ENCODE data around the gene SRP68. TPM values are rescaled to one million over a fixed set of nuclear protein-coding genes. Genes with fewer than 3 reads are reported as not detected.

SRP68 gene
- total and polyA plus RNA-seq, 2 donors (not counting 1 experiment from before 2014, with no cell fraction given), result 29.6 to 82.3 TPM

DNA sequence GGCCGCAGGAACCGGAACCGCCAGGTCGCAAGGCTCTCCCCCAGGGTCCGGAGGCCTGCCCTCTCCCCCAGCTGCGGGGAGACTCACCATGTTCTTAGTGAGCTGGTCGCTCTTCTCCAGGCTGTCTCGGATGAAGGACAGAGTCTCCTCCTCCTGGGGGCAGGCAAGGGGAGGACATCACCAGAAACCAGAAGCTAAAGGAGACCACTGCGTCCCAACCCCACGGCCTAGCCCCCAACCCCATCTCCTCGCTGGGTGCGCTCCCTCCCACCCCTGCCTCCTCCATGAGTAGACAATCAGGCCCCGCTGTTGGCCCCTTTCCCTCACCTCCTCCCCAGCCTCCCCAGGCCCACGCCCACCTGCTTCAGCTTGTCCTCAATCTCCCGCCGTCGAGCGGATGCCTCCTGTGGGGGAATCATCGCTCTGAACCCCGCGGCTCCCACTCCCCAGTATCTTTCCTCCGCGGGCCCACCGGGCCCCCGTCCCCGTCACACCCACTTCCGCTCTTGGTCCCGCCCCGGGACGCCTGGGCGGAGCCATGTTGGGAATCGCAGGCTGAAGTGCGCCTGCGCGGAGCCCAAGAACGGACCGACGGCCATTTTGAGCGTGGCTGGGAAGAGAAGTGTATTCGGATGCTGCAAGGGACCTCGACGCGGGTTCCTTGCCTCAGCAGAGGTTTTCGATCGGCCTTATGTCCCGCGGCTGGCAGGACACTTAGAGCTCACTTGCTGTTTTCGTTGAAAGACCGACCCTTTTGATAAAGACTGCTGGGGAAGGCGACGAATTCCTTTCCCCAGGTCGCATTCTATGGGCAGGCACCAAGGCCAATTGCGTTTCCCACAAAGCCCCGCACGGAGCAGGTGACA, 31.2 kb upstream of the SRP68 start, which contains the start of gene EXOC7:
Gene EXOC7 (minus strand): TSS at position 514 of the 866 bp plus-strand sequence. CDS start 95 bp downstream, at position 419.
- 5% methylated on average over 55 of the region's 55 CpGs for WGBS (ENCODE audit: insufficient coverage)
- POLR2A ChIA-PET, result interaction anchor here (1.0 to 1.1 kb wide), 2 partner anchors 29 to 587 kb away, joined by 3 to 4 read pairs; partner anchors contain the start of genes GALR2 and TSEN54
- H3K9ac ChIP-seq (ENCODE audit: low read length), result peak within 1 kb of the TSS; percentile 90

More for the DNA sequence above, 31.2 kb upstream of the SRP68 start, which contains the start of gene EXOC7:
- H3K4me1 Mint-ChIP-seq, result peaks cover 21% of the 10 kb centered on the region
- Histone ChIP-seq H3K4me2 (replicated peaks; ENCODE audit: low read depth, low read length, poor library complexity, severe bottlenecking) (peak within 1 kb of the TSS; percentile 80), H3K4me3 (ENCODE audit: control extremely low read depth in 1 of 5, extremely low read depth in 1 of 5, insufficient read depth in 1 of 5, low read depth in 2 of 5, low read length in 4 of 5) (peak within 1 kb of the TSS; percentile 68 to 93 (median 90)), H3K27ac (ENCODE audit: low read length in 2 of 2) (peak within 1 kb of the TSS; percentile 76 to 82), H3K4me1 (ENCODE audit: control insufficient read depth in 2 of 2, insufficient read depth in 2 of 2, low read length in 2 of 2) (peaks cover 11 to 22% of the 10 kb centered on the region in 2 donors), H2AFZ (ENCODE audit: insufficient read depth, low read depth, low read length, poor library complexity, severe bottlenecking) (peak within 1 kb of the TSS; percentile 97), H3K36me3 (replicated peaks in 1 of 2; ENCODE audit: control extremely low read depth in 1 of 2, control insufficient read depth in 1 of 2, extremely low read depth in 1 of 2, insufficient read depth in 2 of 2, low read length in 1 of 2) (peaks cover 0 to 27% of the 10 kb centered on the region in 2 experiments), H3K9me3 (ENCODE audit: control extremely low read depth in 1 of 3, control insufficient read depth in 2 of 3, insufficient read depth in 1 of 3, low read length in 2 of 3) (no peaks in the 10 kb centered on the region), H3K27me3 (replicated peaks in 1 of 4; ENCODE audit: control extremely low read depth in 1 of 4, control insufficient read depth in 3 of 4, insufficient read depth in 4 of 4, low read length in 3 of 4) (no peaks in the 10 kb centered on the region), H3K79me2 (ENCODE audit: control insufficient read depth, insufficient read depth, low read length) (peaks cover 17% of the 10 kb centered on the region), H4K20me1 (ENCODE audit: control insufficient read depth, insufficient read depth, low read length, poor library complexity, severe bottlenecking) (no peaks in the 10 kb centered on the region)
- CTCF ChIA-PET, result interaction anchor here (1.0 to 2.5 kb wide), 6 partner anchors 23 to 196 kb away, joined by 3 to 11 read pairs (median 5); no protein-coding TSS in a partner anchor
- H3K27ac Mint-ChIP-seq, result peak within 1 kb of the TSS; percentile 97
- DNase-seq (peak; percentile 96), ATAC-seq (ENCODE audit: low read depth) (peak; percentile 97)
- peak within 1 kb of the TSS; percentile 97 for H3K4me3 Mint-ChIP-seq
- H3K9me3 Mint-ChIP-seq (ENCODE audit: insufficient read depth), result no peaks in the 10 kb centered on the region
- no peaks in the 10 kb centered on the region for H3K27me3 Mint-ChIP-seq
- intact Hi-C loops (cut with micrococcal nuclease), result loop anchor here (5.0 kb wide), 1 partner anchor 246 kb away; the partner anchor contains the start of gene WBP2
- TF ChIP-seq EZH2 (IDR thresholded peaks at IDR 0.05; ENCODE audit: borderline replicate concordance, insufficient read depth, low read depth, low read length, poor library complexity, severe bottlenecking), result no peak
- TF ChIP-seq CTCF (IDR thresholded peaks at IDR 0.05), result no peak
